ENCODE measurements around the gene DNAJA3.

DNA sequence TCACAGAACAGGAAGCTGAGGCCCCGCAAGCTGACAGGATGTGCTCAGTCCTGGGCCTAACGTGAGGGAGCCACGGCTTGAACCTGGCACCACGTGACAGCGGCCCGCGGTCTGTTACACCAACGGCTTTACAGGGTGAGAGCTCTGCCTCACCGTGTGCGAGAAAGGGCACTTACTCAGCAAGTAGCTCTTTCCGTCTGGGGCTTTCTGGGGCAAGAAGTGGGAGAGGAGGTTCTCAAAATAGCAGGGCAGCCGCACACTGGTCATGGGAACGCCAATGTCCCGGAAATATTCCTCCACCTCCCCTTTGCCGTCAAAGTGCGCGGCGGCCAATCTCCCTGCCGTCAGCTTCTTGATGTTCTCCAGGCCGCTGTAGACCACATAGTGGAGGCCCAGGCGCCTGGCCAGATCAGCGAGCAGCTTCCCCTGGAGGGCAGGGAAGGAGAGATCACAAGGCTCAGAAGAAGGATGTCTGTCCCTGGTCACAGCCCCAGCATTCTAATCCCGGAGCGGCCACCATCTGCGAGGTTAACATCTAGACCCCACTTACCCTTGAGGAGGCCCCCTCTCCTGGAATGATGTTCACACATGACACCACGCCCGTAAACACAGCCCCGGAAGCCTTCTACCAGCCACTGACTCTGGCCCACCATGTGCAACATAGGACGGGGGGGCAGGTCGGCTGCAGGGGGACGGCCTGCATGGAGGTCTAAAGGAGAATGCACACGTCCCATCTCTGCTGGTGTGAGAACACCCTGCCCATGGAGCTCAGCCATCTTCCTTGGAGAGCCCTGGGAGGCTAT lies 40.5 kb downstream of the DNAJA3 start:
- no peak for TF ChIP-seq POLR2A (IDR thresholded peaks at IDR 0.05)
- TF ChIP-seq, protein P1, sequence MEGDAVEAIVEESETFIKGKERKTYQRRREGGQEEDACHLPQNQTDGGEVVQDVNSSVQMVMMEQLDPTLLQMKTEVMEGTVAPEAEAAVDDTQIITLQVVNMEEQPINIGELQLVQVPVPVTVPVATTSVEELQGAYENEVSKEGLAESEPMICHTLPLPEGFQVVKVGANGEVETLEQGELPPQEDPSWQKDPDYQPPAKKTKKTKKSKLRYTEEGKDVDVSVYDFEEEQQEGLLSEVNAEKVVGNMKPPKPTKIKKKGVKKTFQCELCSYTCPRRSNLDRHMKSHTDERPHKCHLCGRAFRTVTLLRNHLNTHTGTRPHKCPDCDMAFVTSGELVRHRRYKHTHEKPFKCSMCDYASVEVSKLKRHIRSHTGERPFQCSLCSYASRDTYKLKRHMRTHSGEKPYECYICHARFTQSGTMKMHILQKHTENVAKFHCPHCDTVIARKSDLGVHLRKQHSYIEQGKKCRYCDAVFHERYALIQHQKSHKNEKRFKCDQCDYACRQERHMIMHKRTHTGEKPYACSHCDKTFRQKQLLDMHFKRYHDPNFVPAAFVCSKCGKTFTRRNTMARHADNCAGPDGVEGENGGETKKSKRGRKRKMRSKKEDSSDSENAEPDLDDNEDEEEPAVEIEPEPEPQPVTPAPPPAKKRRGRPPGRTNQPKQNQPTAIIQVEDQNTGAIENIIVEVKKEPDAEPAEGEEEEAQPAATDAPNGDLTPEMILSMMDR (IDR thresholded peaks at IDR 0.05), result no peak

Measured in lower leg skin (tissue), 3 donors.